ENCODE measurements around the gene ACOT7.

GRCh38 chr1:6239213-6239752 is 154.3 kb downstream of the ACOT7 start:
- TF ChIP-seq, protein P1, sequence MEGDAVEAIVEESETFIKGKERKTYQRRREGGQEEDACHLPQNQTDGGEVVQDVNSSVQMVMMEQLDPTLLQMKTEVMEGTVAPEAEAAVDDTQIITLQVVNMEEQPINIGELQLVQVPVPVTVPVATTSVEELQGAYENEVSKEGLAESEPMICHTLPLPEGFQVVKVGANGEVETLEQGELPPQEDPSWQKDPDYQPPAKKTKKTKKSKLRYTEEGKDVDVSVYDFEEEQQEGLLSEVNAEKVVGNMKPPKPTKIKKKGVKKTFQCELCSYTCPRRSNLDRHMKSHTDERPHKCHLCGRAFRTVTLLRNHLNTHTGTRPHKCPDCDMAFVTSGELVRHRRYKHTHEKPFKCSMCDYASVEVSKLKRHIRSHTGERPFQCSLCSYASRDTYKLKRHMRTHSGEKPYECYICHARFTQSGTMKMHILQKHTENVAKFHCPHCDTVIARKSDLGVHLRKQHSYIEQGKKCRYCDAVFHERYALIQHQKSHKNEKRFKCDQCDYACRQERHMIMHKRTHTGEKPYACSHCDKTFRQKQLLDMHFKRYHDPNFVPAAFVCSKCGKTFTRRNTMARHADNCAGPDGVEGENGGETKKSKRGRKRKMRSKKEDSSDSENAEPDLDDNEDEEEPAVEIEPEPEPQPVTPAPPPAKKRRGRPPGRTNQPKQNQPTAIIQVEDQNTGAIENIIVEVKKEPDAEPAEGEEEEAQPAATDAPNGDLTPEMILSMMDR (IDR thresholded peaks at IDR 0.05), result no peak
- no peak for TF ChIP-seq POLR2A (IDR thresholded peaks at IDR 0.05)

Measured in lower leg skin (tissue), 3 donors.